Glutamatergic neuron (in vitro differentiated cells): ENCODE measurements around the gene CDH4. TPM values are rescaled to one million over a fixed set of nuclear protein-coding genes. Genes with fewer than 3 reads are reported as not detected.

Experiments
- DNase-seq: peaks from one replicate; pipeline ENCODE4 v3.0.0; 2022
- H3K27ac Mint-ChIP-seq: one replicate; pipeline ENCODE4 v1.8.0; 2020; ENCODE audit warnings: mild to moderate bottlenecking, mixed read lengths, inconsistent platforms; ENCODE audit not compliant: unreplicated experiment
- H3K27me3 Mint-ChIP-seq: one replicate; pipeline ENCODE4 v1.8.0; 2020; ENCODE audit warnings: mild to moderate bottlenecking, moderate library complexity, mixed read lengths, inconsistent platforms; ENCODE audit not compliant: unreplicated experiment
- H3K36me3 Mint-ChIP-seq: one replicate; pipeline ENCODE4 v1.8.0; 2020; ENCODE audit warnings: mild to moderate bottlenecking, mixed read lengths, inconsistent platforms; ENCODE audit not compliant: unreplicated experiment
- H3K4me1 Mint-ChIP-seq: one replicate; pipeline ENCODE4 v1.8.0; 2020; ENCODE audit warnings: mild to moderate bottlenecking, low read depth, mixed read lengths, inconsistent platforms; ENCODE audit not compliant: unreplicated experiment
- H3K4me3 Mint-ChIP-seq: one replicate; pipeline ENCODE4 v1.8.0; 2020; ENCODE audit warnings: mild to moderate bottlenecking, mixed read lengths, inconsistent platforms; ENCODE audit not compliant: unreplicated experiment
- H3K9me3 Mint-ChIP-seq: one replicate; pipeline ENCODE4 v1.8.0; 2020; ENCODE audit warnings: mild to moderate bottlenecking, moderate library complexity, mixed read lengths, inconsistent platforms; ENCODE audit not compliant: unreplicated experiment
- total RNA-seq: library from RNA; stranded (reverse); fragmentation: NEBNext Ultra II Directional; extraction: Animal tissue kit (Norgen Biotek cat#: 25700); gene quantifications from one replicate; pipeline ENCODE4 v1.2.1, GENCODE V29; 2021; ENCODE audit not compliant: unreplicated experiment
- TF ChIP-seq, protein P1 (sequence below): fragments of 200-600 bp; sonication (generic); IDR thresholded peaks from one replicate; pipeline ENCODE4 v1.5.0; 2021; ENCODE audit not compliant: partially characterized antibody, unreplicated experiment

The CDH4 gene
- total RNA-seq, 1 donor from 2014 or later: 1.2 TPM

DNA sequence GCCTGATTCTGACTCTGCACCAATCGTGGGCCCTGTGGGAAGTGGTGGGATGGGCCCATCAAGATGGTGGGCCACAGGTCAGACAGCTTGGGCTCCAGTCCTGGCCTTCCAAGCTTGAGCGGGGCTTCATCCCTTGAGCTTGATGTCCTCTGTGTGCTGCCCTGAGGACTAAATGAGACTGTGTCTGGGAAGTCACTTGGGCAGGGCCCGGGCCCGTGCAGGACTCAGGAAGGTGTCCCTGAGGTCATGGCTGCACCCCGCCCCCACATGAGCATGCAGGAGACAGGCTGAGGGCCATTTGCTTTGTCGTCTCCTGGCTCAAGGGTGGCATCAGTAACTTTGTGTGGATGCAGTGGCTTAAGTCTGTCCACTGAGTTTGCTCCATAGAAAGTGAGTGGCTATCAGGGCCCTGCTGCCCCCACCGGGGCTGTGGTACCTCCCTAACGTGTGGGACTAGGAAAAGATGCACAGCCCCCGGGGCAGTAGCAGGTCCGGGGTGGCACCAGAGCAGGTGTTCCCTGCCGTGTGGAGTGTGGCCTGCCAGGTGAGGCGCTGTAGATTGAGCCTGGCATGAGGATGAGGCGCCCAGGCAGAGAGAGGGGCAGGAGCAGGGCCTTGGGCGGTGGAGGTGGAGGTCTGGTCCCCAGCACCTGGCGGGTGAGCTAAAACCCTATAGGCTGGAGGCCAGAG is 515.0 kb downstream of the CDH4 start:
- TF ChIP-seq, protein P1, sequence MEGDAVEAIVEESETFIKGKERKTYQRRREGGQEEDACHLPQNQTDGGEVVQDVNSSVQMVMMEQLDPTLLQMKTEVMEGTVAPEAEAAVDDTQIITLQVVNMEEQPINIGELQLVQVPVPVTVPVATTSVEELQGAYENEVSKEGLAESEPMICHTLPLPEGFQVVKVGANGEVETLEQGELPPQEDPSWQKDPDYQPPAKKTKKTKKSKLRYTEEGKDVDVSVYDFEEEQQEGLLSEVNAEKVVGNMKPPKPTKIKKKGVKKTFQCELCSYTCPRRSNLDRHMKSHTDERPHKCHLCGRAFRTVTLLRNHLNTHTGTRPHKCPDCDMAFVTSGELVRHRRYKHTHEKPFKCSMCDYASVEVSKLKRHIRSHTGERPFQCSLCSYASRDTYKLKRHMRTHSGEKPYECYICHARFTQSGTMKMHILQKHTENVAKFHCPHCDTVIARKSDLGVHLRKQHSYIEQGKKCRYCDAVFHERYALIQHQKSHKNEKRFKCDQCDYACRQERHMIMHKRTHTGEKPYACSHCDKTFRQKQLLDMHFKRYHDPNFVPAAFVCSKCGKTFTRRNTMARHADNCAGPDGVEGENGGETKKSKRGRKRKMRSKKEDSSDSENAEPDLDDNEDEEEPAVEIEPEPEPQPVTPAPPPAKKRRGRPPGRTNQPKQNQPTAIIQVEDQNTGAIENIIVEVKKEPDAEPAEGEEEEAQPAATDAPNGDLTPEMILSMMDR: no peak
- Mint-ChIP-seq H3K27me3 (peaks cover 7% of the 10 kb centered on the region), H3K36me3 (no peaks in the 10 kb centered on the region), H3K27ac (no peak overlapping the region), H3K4me1 (no peaks in the 10 kb centered on the region), H3K4me3 (no peak overlapping the region), H3K9me3 (no peaks in the 10 kb centered on the region)
- DNase-seq: no peak

DNA sequence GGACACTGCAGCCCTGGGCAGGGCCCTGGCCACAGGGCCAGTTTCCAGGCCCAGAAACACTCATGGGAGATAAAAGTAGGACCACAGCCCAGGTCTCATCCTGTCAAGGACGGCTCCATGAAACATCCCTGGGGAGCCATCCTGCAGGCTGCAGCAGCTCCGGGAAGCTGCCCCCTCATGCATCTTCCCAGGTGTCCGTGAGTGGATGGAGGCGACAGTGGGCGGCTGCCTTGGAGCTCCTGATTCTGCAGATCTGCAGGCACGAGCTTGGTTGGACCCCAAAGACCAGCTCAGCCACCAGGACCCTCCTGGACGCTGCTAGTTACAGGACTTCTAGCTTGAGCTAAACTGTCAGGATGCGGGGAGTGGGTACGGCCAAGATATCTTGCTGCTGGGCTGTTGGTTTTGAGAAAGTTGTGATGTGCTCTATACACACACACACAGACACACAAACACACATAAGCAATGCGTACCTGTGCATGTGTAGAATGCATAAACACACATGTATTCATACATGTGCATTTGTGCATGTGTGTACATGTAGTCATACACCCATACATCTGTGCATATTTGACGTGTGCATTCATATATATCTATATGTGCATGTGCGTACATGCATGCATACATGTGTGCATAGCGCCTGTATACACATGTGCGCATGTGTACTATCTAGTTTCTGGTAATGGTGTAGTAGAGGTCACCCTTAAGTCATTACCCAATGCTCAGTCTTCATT is 515.9 kb downstream of the CDH4 start:
- DNase-seq: no peak
- Mint-ChIP-seq H3K27me3 (peaks cover 5% of the 10 kb centered on the region), H3K9me3 (no peaks in the 10 kb centered on the region), H3K4me1 (no peaks in the 10 kb centered on the region), H3K36me3 (no peaks in the 10 kb centered on the region), H3K27ac (no peak overlapping the region), H3K4me3 (no peak overlapping the region)
- TF ChIP-seq, protein P1: no peak

DNA sequence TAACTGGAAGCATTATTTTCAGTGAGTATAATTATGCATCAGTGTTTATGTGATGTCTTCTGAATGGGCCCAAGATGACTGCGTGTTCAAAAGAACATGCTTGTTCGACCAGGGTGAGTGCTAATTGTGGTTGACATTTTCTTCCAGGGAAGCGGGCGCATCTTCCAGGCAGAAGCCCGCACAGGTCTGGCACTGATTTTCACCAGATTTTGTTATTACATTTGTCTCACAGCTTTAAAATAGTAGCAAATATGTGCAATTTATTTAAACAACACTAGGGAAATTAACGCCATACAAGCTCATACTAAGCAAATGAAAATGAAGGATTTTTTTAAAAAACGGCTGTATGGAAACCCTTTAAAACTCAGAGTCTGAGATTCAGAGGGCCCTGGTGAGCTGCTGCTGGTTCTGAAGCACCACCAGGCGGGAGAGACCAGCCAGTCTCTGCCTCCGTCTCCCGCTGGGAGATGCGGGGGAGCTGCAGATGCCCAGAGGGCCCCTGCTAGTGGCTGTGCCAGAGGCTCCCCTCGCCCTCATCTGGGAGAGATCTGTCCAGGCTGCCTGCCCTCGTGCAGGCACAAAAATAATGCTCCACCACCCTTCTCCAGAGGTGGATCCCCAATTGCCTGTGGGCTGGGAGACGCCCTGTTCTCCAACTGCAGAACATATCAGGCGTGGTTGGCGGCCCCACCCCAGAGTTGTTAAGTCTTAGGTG is 516.7 kb downstream of the CDH4 start:
- H3K27me3 Mint-ChIP-seq: peaks cover 7% of the 10 kb centered on the region
- H3K9me3 Mint-ChIP-seq: no peaks in the 10 kb centered on the region
- no peak for DNase-seq
- H3K4me1 Mint-ChIP-seq: no peaks in the 10 kb centered on the region
- no peak overlapping the region for H3K4me3 Mint-ChIP-seq
- no peaks in the 10 kb centered on the region for H3K36me3 Mint-ChIP-seq
- TF ChIP-seq, protein P1: no peak
- H3K27ac Mint-ChIP-seq: no peak overlapping the region

DNA sequence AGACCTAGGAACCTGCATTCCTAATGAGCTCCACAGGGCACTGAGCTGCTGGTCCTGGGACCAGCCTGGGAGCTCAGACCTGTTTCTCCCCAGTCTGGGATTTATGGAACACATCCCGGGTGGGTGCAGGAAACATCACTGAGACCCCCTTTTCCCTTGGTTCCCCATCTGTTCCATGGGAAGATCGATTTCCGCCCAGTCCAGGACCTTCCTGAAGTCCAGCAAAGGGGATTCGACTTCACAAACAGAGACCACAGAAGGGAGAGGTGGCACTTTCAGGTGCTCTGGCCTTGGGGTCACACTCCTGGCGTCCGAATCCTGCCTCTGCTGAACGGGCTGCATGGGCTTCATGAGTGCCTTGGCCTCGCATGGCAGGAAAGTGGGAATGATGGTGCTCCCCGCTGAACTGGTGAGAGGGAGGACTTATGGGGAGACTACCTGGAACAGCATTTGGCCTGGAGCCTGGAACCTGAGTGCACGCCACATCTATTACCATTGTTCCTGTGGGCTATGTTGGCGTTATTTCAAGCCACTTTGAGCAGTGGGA is 517.3 kb downstream of the CDH4 start:
- no peak for DNase-seq
- Mint-ChIP-seq H3K4me3 (no peak overlapping the region), H3K4me1 (no peaks in the 10 kb centered on the region), H3K36me3 (no peaks in the 10 kb centered on the region), H3K27ac (no peak overlapping the region), H3K9me3 (no peaks in the 10 kb centered on the region), H3K27me3 (peaks cover 7% of the 10 kb centered on the region)
- TF ChIP-seq, protein P1: no peak
